Activated CD4-positive, alpha-beta T cell treated with anti-CD3 and anti-CD28 coated beads for 36 hours (primary cell): Measurements from ENCODE around the gene DYSF. TPM values are rescaled to one million over a fixed set of nuclear protein-coding genes. Genes with fewer than 3 reads are reported as not detected.
A peak's percentile ranks its signal among the peaks of the same experiment; 100 is the strongest.
"Not testable (repeated sequence)": the region's sequence is repeated elsewhere in the genome, so short reads cannot be mapped to it uniquely, and the experiment has no call there.

Experiments
- ATAC-seq: fragments of 200-7000 bp; cut with Tn5 transposase; one replicate; pipeline ENCODE4 v1.10.0; 2021; ENCODE audit warnings: mild to moderate bottlenecking, moderate library complexity
- CTCF ChIA-PET: fragments of 350-600 bp; sonication (Branson Sonifier 250); formaldehyde crosslinking; loops from one replicate; lab custom pipeline; 2021; ENCODE audit warnings: antibody characterized with exemption; lab: Charles Lee
- POLR2A ChIA-PET: fragments of 350-600 bp; sonication (Branson Sonifier 250); formaldehyde crosslinking; loops from one replicate; lab custom pipeline; 2021; ENCODE audit warnings: antibody characterized with exemption, inconsistent platforms; lab: Charles Lee
- DNase-seq: peaks from one replicate; pipeline ENCODE4 v3.0.0-alpha.2; 2020
- H3K27ac Mint-ChIP-seq: one replicate; pipeline ENCODE4 v1.8.0; 2021; ENCODE audit warnings: mixed read lengths
- H3K27me3 Mint-ChIP-seq: one replicate; pipeline ENCODE4 v1.8.0; 2021; ENCODE audit warnings: mixed read lengths
- H3K36me3 Mint-ChIP-seq: one replicate; pipeline ENCODE4 v1.8.0; 2021; ENCODE audit warnings: low read depth, mixed read lengths
- H3K4me1 Mint-ChIP-seq: one replicate; pipeline ENCODE4 v1.8.0; 2021; ENCODE audit warnings: mixed read lengths
- H3K4me3 Mint-ChIP-seq: one replicate; pipeline ENCODE4 v1.8.0; 2021; ENCODE audit warnings: mild to moderate bottlenecking, moderate library complexity, mixed read lengths
- H3K9me3 Mint-ChIP-seq: one replicate; pipeline ENCODE4 v1.8.0; 2021; ENCODE audit warnings: low read depth, mixed read lengths
- intact Hi-C, 2 experiments: fragments of 100-400 bp; cut with DNase I in 1 of 2; cut with micrococcal nuclease in 1 of 2; formaldehyde crosslinking; loops; one replicate each; pipeline versions ENCODE4 v1.14.2 to v1.15.1; 2022 to 2024; cut with DNase I, micrococcal nuclease
- total RNA-seq, 2 experiments: library from RNA; stranded (reverse); gene quantifications; one replicate each; pipeline ENCODE4 v1.2.3, GENCODE V29; 2021

The DYSF gene
- total RNA-seq: under 1 TPM in 1 of 2 experiments, not detected in 1; 0.02 TPM

DNA sequence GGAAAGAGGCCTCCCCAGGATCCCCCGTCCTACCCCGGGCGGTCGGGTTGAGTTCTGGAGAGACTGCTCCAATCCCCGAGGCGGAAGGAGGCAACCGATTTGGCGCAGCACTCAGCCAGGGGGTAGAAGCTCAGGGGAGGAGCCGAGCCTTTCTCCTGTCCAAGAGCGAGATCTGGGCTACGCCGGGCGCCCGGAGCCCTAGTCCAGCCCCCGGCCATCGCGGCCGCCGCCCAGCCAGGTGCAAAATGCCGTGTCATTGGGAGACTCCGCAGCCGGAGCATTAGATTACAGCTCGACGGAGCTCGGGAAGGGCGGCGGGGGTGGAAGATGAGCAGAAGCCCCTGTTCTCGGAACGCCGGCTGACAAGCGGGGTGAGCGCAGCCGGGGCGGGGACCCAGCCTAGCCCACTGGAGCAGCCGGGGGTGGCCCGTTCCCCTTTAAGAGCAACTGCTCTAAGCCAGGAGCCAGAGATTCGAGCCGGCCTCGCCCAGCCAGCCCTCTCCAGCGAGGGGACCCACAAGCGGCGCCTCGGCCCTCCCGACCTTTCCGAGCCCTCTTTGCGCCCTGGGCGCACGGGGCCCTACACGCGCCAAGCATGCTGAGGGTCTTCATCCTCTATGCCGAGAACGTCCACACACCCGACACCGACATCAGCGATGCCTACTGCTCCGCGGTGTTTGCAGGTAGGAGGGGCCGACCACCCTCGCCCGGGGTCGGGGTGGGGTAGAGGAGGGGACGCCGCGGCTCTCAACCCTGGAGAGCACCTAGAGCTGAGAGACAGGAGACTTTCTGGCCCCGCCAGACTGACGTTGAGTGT lies at the start of gene DYSF:
DYSF (plus strand) TSS at position 158 of the 817 bp plus-strand sequence.
- peak; percentile 26 for DNase-seq

DNA sequence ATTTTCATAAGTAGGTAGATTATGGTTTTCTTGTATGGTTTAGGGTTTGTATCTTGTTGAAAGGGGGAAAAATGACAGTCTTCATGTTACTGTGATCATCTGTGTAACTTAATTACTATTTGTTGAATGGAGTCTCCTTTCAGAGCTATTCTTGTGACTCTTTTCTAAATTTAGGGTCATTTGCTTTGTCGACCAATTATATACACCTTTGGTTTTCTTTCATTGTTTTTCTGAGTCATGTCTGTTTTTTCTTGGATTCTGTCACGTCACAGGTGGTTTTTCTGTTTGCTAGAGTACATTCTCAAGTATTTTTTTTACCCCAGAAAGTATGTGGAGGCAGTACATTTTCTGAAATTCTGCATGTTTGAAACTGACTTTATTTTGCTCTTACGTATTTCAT lies 43.8 kb upstream of the DYSF start:
- Mint-ChIP-seq H3K27ac (peak overlapping the region; percentile 17), H3K4me1 (peaks cover 1% of the 10 kb centered on the region), H3K36me3 (peaks cover 44% of the 10 kb centered on the region), H3K4me3 (no peak overlapping the region), H3K27me3 (no peaks in the 10 kb centered on the region), H3K9me3 (peaks cover 2% of the 10 kb centered on the region)
- DNase-seq (no peak), ATAC-seq (no peak)
- ChIA-PET CTCF (interaction anchor here (0.6 kb wide), 2 partner anchors 17 to 36 kb away, joined by 3 read pairs; no protein-coding TSS in a partner anchor), POLR2A (no interaction called here)
- intact Hi-C loops: no loop called here

More for the DNA sequence above, at the start of gene DYSF:
- ATAC-seq: peak; percentile 28
- peak within 1 kb of the TSS; percentile 45 for H3K4me3 Mint-ChIP-seq
- no peak within 1 kb of the TSS for H3K27ac Mint-ChIP-seq
- POLR2A ChIA-PET: no interaction called here
- no peaks in the 10 kb centered on the region for H3K9me3 Mint-ChIP-seq
- H3K27me3 Mint-ChIP-seq: peaks cover 30% of the 10 kb centered on the region
- H3K4me1 Mint-ChIP-seq: peaks cover 9% of the 10 kb centered on the region
- H3K36me3 Mint-ChIP-seq: no peaks in the 10 kb centered on the region
- CTCF ChIA-PET: no interaction called here
- intact Hi-C loops: no loop called here

DNA sequence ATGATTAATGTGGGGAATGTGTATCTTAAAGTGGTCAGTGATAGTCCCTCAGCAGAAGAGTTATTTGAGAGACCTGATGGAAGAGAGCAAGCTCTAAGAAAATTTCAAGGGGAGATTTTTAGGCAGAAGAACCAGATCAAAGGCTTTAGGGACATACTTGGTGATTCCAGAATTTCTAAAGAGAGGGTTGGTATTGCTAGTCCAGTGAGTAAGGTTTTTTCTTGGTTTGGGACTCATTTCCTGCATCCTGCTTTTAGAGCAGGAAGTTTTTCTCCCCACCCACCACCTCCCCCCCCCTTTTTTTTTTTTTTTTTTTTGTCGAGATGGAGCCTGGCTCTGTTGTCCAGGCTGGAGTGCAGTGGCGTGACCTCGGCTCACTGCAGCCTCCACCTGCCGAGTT lies 42.7 kb upstream of the DYSF start:
- ATAC-seq (no peak), DNase-seq (no peak)
- H3K27ac Mint-ChIP-seq: no peak overlapping the region
- ChIA-PET CTCF (no interaction called here), POLR2A (no interaction called here)
- peaks cover 35% of the 10 kb centered on the region for H3K36me3 Mint-ChIP-seq
- no peak overlapping the region for H3K4me3 Mint-ChIP-seq
- H3K27me3 Mint-ChIP-seq: no peaks in the 10 kb centered on the region
- peaks cover 2% of the 10 kb centered on the region for H3K9me3 Mint-ChIP-seq
- H3K4me1 Mint-ChIP-seq: peaks cover 1% of the 10 kb centered on the region
- intact Hi-C loops: no loop called here

DNA sequence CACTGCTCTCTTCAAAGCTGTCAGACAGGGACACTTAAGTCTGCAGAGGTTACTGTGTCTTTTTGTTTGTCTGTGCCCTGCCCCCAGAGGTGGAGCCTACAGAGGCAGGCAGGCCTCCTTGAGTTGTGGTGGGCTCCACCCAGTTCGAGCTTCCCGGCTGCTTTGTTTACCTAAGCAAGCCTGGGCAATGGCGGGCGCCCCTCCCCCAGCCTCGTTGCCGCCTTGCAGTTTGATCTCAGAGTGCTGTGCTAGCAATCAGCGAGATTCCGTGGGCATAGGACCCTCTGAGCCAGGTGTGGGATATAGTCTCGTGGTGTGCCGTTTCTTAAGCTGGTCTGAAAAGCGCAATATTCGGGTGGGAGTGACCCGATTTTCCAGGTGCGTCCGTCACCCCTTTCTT lies 36.5 kb upstream of the DYSF start:
- peak; percentile 27 for DNase-seq
- H3K36me3 Mint-ChIP-seq, ATAC-seq, H3K27ac Mint-ChIP-seq, POLR2A ChIA-PET, H3K27me3 Mint-ChIP-seq, H3K9me3 Mint-ChIP-seq, H3K4me1 Mint-ChIP-seq: not testable (repeated sequence)
- CTCF ChIA-PET: interaction anchor here (1.1 to 1.5 kb wide), 2 partner anchors 13 to 84 kb away, joined by 3 to 4 read pairs; no protein-coding TSS in a partner anchor
- peak overlapping the region; percentile 73 for H3K4me3 Mint-ChIP-seq
- intact Hi-C loops: loop anchor here (2.0 to 5.0 kb wide), 2 partner anchors 85 to 86 kb away; partner anchors contain the start of gene ZNF638 (in 2 of the 2)

DNA sequence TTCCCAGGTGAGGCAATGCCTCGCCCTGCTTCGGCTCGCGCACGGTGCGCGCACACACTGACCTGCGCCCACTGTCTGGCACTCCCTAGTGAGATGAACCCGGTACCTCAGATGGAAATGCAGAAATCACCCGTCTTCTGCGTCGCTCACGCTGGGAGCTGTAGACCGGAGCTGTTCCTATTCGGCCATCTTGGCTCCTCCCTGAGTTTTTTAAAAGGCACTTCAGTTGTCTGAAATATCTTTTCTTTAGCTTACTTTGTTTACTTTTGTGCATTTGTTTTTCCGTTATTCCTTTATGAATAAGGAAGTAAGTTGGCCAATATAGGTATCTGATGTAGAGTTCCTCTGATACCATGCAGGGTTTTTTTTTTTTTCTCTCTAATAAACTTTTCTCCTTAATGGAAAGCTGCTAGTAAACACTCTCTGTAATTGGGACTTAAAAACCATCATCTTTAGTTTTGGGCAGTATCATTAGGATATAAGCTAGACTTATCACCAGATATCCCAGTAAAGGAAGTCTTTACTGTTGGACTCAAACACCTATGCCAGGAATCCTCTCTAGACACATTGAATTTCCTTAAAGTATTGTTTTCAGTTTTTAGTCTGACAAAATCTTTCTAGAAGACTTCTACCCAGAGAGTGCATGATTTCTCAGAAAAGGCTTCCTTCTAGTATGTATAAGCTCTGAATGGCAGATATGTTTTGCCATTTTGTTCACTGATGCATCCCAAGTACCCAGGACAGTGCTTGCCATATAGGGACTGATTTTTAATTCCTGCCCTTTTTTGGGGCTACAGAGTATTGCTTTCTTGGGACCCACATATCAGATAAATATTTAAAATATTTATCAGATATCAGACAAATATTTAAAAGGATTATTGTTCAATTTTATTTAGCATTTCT lies 35.8 kb upstream of the DYSF start:
- ATAC-seq (peak; percentile 36), DNase-seq (peak; percentile 8)
- Mint-ChIP-seq H3K4me1 (peaks cover 6% of the 10 kb centered on the region), H3K9me3 (no peaks in the 10 kb centered on the region), H3K4me3 (peak overlapping the region; percentile 73), H3K36me3 (peaks cover 8% of the 10 kb centered on the region), H3K27me3 (no peaks in the 10 kb centered on the region), H3K27ac (peak overlapping the region; percentile 81)
- ChIA-PET POLR2A (no interaction called here), CTCF (interaction anchor here (1.0 to 1.5 kb wide), 3 partner anchors 14 to 86 kb away, joined by 3 to 4 read pairs (median 3); partner anchors contain the start of gene ZNF638)
- intact Hi-C loops: loop anchor here (2.0 to 5.0 kb wide), 2 partner anchors 85 to 87 kb away; partner anchors contain the start of gene ZNF638 (in 2 of the 2)

DNA sequence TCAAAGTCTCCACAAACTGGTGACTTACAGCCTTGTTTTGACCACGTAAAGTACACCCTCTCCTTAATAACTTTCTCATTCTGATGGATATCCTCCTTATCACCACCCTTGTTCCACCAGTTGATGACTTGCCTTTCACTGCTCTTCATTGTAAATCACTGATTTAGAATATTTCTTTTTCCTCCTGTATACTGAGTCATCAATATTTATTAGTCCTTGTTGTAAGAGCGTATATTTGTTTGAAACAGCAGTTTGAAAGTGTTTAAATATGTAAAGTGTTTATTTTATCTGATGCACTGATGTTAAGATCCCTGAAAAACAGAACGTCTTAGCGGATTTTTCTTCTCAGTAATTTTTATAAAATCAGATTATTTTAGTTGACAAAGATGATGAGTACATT lies 34.2 kb upstream of the DYSF start:
- no peak overlapping the region for H3K27ac Mint-ChIP-seq
- H3K9me3 Mint-ChIP-seq: no peaks in the 10 kb centered on the region
- no peak overlapping the region for H3K4me3 Mint-ChIP-seq
- intact Hi-C loops: loop anchor here in 1 of 2 experiments (5.0 kb wide), 1 partner anchor 87 kb away; the partner anchor contains the start of gene ZNF638
- H3K4me1 Mint-ChIP-seq: peaks cover 9% of the 10 kb centered on the region
- ChIA-PET CTCF (interaction anchor here (0.5 kb wide), 1 partner anchor 265 kb away, joined by 3 read pairs; no protein-coding TSS in a partner anchor), POLR2A (no interaction called here)
- peaks cover 23% of the 10 kb centered on the region for H3K36me3 Mint-ChIP-seq
- H3K27me3 Mint-ChIP-seq: no peaks in the 10 kb centered on the region
- no peak for DNase-seq
- ATAC-seq: no peak

DNA sequence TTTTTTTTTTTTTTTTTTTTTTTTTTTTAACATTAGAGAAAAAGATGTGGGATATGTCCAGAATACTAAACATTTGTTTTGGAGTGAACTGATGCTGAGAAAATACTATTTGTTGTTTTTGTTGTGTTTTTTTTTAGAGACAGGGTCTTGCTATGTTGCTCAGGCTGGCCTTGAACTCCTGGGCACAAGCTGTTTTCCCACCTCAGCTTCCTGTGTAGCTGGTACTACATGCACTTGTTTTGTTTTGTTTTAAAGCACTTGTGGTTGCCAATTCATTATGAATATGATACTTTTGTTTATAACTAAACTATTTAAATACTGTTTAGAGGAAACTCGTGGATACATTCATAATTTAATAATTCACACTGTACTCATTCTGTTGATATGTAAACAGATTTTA lies 33.4 kb upstream of the DYSF start:
- ATAC-seq: no peak
- no peak overlapping the region for H3K4me3 Mint-ChIP-seq
- no peak for DNase-seq
- POLR2A ChIA-PET: no interaction called here
- CTCF ChIA-PET: no interaction called here
- H3K4me1 Mint-ChIP-seq: peaks cover 9% of the 10 kb centered on the region
- no peaks in the 10 kb centered on the region for H3K27me3 Mint-ChIP-seq
- H3K27ac Mint-ChIP-seq: no peak overlapping the region
- H3K9me3 Mint-ChIP-seq: no peaks in the 10 kb centered on the region
- intact Hi-C loops: loop anchor here in 1 of 2 experiments (5.0 kb wide), 1 partner anchor 88 kb away; the partner anchor contains the start of gene ZNF638
- H3K36me3 Mint-ChIP-seq: peaks cover 29% of the 10 kb centered on the region

DNA sequence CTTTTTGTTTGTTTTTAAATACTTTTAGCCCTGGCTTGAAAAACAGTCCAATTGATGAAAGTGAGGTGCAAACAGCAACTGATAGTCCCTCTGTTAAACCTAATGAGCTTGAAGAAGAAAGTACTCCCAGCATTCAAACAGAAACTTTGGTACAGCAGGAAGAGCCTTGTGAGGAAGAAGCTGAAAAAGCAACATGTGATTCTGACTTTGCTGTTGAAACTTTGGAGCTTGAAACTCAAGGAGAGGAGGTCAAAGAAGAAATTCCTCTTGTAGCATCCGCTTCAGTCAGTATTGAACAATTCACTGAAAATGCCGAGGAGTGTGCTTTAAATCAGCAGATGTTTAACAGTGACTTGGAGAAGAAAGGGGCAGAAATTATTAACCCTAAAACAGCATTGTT lies 30.6 kb upstream of the DYSF start:
- POLR2A ChIA-PET: no interaction called here
- Mint-ChIP-seq H3K36me3 (peaks cover 43% of the 10 kb centered on the region), H3K4me3 (no peak overlapping the region), H3K27ac (no peak overlapping the region), H3K4me1 (peaks cover 3% of the 10 kb centered on the region), H3K9me3 (no peaks in the 10 kb centered on the region), H3K27me3 (no peaks in the 10 kb centered on the region)
- CTCF ChIA-PET: interaction anchor here (1.3 kb wide), 1 partner anchor 16 kb away, joined by 5 read pairs; no protein-coding TSS in a partner anchor
- DNase-seq: no peak
- no peak for ATAC-seq
- intact Hi-C loops: no loop called here

DNA sequence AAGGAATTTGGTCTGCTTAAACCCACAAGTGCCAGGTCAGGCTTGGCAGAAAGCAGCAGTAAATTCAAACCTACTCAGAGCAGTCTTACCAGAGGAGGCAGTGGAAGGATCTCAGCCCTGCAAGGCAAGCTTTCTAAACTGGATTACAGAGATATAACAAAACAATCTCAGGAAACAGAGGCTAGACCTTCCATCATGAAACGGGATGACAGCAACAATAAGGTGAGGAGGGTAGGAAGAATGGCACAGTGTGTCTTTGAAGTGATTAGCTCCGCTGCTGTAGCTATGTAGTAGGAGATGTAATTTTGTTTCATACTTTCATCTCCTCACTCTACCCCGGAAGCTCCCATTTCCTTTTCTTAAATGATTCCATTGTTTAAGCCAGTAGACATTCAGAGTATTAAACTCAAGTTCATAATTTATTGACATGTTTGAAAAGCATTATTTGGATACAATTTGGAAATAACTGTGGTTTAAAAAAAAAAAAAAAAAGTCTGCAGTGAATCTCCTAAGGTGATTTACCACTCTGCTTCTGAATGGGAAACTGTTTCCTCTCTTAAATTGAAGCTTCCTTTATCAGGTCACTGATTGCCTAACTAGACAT lies 29.4 kb upstream of the DYSF start:
- Mint-ChIP-seq H3K4me1 (peaks cover 3% of the 10 kb centered on the region), H3K27me3 (no peaks in the 10 kb centered on the region), H3K4me3 (no peak overlapping the region), H3K36me3 (peaks cover 44% of the 10 kb centered on the region), H3K9me3 (no peaks in the 10 kb centered on the region), H3K27ac (no peak overlapping the region)
- DNase-seq (no peak), ATAC-seq (no peak)
- ChIA-PET CTCF (interaction anchor here (0.7 to 1.3 kb wide), 2 partner anchors 15 to 132 kb away, joined by 3 to 5 read pairs; no protein-coding TSS in a partner anchor), POLR2A (no interaction called here)
- intact Hi-C loops: no loop called here

DNA sequence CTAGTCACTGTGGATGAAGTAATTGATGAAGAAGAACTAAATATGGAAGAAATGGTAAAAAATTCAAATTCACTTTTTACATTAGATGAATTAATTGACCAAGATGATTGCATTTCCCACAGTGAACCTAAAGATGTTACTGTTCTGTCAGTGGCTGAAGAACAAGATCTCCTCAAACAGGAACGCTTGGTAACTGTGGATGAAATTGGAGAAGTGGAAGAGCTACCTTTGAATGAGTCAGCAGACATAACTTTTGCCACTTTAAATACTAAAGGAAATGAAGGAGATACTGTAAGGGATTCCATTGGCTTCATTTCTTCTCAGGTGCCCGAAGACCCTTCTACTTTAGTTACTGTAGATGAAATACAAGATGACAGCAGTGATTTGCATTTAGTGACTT lies 26.6 kb upstream of the DYSF start:
- Mint-ChIP-seq H3K27me3 (no peaks in the 10 kb centered on the region), H3K4me1 (peaks cover 3% of the 10 kb centered on the region), H3K27ac (no peak overlapping the region), H3K4me3 (no peak overlapping the region), H3K9me3 (no peaks in the 10 kb centered on the region), H3K36me3 (peaks cover 42% of the 10 kb centered on the region)
- intact Hi-C loops: no loop called here
- ATAC-seq: no peak
- POLR2A ChIA-PET: no interaction called here
- CTCF ChIA-PET: interaction anchor here (1.2 kb wide), 1 partner anchor 38 kb away, joined by 3 read pairs; no protein-coding TSS in a partner anchor
- DNase-seq: no peak
